HG03280 (cell line): ENCODE data around the gene NTPCR.

Source experiments
- ATAC-seq: cut with Tn5 transposase; IDR thresholded peaks from one replicate; pipeline ENCODE4 v1.9.1; 2021; ENCODE audit warnings: mild to moderate bottlenecking, moderate library complexity; ENCODE audit not compliant: unreplicated experiment

Gene NTPCR

GRCh38 chr1:232956081-232956480 is 5.7 kb downstream of the NTPCR start:
- ATAC-seq = no peak

DNA sequence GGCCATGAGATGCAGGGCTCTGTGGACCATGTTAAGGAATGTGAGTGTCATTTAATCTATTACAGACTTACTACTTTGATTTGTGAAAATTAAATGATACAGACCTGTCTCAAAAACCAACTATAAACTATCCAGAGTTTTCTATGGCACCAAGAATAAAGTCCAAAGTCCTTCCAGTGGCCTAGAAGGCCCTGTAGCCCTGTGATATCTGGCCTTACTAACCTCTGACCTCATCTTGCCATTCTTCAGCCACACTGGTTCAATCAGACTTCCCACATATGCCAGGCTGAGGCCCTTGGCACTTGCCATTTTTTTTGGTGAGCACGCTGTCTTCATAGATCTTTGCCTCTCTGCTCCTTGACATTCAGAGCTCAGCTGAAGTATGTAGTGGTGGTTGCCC is 7.7 kb downstream of the NTPCR start:
- ATAC-seq = no peak

- no peak for ATAC-seq
Measured at GRCh38 chr1:232962761-232963745, 12.6 kb downstream of the NTPCR start.

GRCh38 chr1:232964601-232965000 is 14.2 kb downstream of the NTPCR start:
- ATAC-seq = no peak

GRCh38 chr1:232965124-232965911 is 14.9 kb downstream of the NTPCR start:
- no peak for ATAC-seq

GRCh38 chr1:232965912-232966217 is 15.5 kb downstream of the NTPCR start:
- no peak for ATAC-seq

GRCh38 chr1:232966663-232967062 is 16.3 kb downstream of the NTPCR start:
- no peak for ATAC-seq

DNA sequence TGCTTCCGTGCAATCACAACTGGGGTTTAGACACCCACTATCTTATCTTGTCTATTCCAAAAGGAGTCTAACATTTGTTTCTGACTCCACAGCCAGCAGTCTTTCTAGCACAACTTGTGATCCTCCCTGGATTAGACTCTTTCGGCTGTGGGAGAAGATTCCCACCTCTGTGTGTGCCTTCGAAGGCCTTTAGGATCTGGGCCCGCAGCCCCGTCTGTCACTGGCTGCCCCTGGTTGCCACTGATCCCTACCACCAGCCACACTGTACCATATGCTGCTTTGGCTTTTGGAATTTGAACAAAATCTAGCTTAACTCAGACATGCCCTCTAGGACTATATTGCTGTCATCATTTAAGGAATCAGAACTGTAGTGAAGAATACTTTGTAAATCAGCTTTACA is 18.0 kb downstream of the NTPCR start:
- ATAC-seq = no peak

DNA sequence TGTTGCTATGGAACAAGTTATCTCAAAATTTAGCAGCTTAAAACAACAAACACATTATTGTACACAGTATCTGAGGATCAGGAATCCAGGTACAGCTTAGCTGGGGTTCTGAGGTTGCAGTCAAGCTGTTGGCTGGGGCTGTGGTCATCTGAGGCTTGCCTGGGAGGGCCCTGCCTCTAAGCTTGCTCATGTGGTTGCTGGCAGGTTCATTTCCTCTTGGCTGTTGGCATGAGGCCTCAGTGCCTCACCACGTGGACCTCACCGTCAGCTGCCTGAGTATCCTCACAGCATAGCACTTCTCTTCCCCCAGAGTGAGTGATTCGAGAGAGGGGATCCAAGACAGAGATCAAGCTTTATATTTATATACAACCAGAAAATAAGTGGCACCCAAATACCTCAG is 18.6 kb downstream of the NTPCR start:
- no peak for ATAC-seq

DNA sequence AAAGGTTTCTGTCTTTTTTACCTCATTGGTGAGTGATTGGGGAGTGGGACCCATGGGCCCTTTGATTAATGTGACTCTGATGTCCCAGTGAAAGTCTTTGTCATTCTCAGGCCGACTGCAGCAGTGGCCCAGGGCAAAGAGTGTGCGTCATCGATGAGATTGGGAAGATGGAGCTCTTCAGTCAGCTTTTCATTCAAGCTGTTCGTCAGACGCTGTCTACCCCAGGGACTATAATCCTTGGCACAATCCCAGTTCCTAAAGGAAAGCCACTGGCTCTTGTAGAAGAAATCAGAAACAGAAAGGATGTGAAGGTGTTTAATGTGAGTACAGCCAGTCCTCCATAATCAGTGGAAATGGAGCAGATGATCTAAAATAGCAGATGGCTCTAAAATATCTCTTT is 19.4 kb downstream of the NTPCR start:
- no peak for ATAC-seq

GRCh38 chr1:232970508-232970907 is 20.1 kb downstream of the NTPCR start:
- ATAC-seq = no peak

GRCh38 chr1:232973652-232974611 is 23.5 kb downstream of the NTPCR start:
- ATAC-seq = no peak

DNA sequence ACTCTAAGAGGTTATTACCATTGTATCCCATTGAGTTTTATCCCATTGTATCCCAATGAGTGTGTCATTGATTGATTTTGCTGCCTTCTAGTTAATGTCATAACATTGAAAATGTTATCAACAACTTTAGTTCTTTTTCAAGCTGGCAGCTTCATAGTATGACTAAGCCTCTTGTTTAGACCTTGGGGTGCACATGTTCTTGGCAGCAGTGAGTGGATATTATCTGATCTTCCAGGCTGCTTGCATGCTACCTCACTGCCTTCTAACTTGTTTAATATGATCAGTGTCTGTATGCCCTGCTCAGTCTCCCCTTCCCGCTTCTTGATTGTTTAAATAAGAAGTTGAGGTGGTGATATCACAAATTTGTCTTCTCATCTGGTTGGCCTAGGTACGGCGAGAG is 24.6 kb downstream of the NTPCR start:
- no peak for ATAC-seq

DNA sequence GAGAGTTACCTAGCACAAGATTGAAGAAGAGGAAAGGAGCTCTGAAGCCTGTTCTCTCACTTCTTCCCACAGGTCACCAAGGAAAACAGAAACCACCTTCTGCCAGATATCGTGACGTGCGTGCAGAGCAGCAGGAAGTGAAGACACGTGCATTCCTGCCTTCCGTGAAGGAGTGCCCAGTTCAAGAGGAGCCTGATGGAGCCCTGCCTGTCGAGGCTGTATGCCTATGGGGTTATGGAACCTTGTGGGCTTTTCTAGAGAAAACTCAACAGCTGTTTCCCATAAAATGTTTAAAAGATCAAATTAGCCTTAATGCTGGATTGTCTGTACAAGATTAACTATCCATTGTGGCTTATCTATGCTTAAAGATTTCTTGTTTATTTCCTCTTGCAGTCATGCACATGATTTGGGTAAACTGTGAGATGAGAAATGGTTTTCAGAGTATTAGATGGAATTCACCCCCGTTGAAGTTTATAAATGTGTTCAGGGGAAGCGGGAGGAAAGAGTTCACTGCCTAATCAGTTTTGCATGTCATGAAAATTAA is 27.8 kb downstream of the NTPCR start:
- ATAC-seq = no peak

DNA sequence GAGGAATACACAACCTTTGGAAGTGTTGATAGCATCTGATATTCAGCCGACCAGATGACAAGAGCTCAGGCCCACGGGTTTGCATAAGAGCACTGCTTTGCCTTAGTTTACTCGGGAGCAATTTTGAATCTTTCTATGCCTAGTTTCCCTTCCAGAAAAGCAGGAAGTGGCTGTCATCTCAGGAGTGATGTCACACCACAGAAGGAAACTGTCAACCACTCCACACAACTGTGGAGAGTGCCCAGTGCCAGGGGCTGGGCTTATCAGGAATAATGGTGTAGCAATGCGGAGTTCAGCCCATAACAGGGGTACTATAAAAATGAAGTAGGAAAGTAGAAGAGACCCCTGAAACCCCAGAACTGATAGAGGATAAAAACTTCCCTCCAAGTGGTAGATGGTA is 28.4 kb downstream of the NTPCR start:
- ATAC-seq = no peak

DNA sequence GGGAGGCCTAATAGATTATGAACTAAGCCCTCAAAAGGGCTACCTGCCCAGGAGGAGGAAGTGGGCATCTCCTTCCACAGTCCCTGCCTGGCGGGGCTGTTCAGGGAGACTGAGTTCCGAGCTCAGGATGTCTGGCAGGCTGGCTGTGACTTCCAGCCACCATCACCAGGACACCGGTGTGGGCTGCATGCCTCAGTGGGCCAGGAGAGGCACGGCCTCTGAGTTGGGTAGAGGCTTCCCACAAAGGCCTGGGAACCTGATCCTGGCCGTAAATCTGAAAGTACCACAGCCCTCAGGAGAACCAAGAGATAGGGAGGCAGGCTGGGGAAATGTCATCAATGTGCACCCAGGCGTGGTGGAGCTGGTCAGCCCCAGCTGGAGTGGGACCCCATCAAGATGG is 29.1 kb downstream of the NTPCR start:
- no peak for ATAC-seq

- no peak for ATAC-seq
Measured at GRCh38 chr1:232980355-232980978, 30.1 kb downstream of the NTPCR start.

DNA sequence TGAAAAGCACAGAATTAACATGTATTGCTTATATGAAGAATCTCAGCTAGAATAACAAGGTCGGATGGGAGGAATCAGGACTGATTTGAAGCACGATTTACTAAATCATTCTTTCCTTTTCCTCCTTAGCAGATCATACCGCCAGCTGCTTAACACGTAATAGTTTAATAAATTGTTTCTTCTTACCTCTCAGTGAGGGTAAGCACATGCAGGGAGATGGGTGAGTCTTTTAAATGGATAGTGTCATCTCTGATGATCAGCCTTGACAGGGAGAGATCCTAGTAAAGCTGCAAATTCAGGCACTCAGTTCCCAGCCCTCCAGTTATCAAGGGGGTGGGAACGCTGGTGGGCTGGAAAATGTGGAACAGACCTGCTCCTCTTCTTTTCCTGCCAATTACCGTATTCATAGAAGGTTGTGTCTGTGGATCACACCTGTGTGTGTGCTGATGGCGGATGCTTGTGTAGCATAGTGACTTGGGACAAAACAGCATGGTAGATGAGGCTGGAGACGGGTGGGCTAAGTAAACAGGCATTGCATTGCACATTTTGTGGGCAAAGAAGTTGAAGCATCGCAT is 30.7 kb downstream of the NTPCR start:
- no peak for ATAC-seq

- ATAC-seq = no peak
Measured at GRCh38 chr1:232982238-232982944, 32.0 kb downstream of the NTPCR start.
